ENCODE data around the gene CAPN5. TPM values are rescaled to one million over a fixed set of nuclear protein-coding genes. Genes with fewer than 3 reads are reported as not detected.

CAPN5 gene
- polyA plus RNA-seq, 2 of the 4 experiments (the other 2 are of a cell fraction), result 9.4 to 12.9 TPM

GRCh38 chr11:77079666-77080065 lies 12.9 kb downstream of the CAPN5 start (continued):
- TF ChIP-seq RNF2 (IDR thresholded peaks at IDR 0.05; ENCODE audit: borderline replicate concordance, low read depth) (no peak), MAZ (IDR thresholded peaks at IDR 0.05; ENCODE audit: borderline replicate concordance, low read depth, low read length) (no peak), NPAS2 (CRISPR knock-in tag; IDR thresholded peaks at IDR 0.05; ENCODE audit: borderline replicate concordance) (no peak), RAD21 (conservative IDR thresholded peaks at IDR 0.05 in 1 of 2, IDR thresholded peaks at IDR 0.05 in 1 of 2) (no peak), TFCP2L1 (CRISPR knock-in tag; IDR thresholded peaks at IDR 0.05) (no peak), E2F6 (IDR thresholded peaks at IDR 0.05; ENCODE audit: borderline replicate concordance, low read depth) (no peak), MAFK (IDR thresholded peaks at IDR 0.05; ENCODE audit: partially characterized antibody) (no peak), JUNB (IDR thresholded peaks at IDR 0.05) (no peak)

GRCh38 chr11:77080643-77081210 lies 14.0 kb downstream of the CAPN5 start:
- 100% methylated on average over 1 of the region's 2 CpGs for WGBS (ENCODE audit: missing lambda C conversion rate)
- DNase-seq (ENCODE audit: low read depth in 1 of 2, low spot score in 1 of 2) (no peak), ATAC-seq (no peak), FAIRE-seq (no peak)
- Histone ChIP-seq H3K27ac (no peak overlapping the region), H3K4me2 (no peak overlapping the region), H3K4me3 (no peak overlapping the region), H3K9me3 (peaks cover 5% of the 10 kb centered on the region; the same call in 1 of the 3 replicates), H3K4me1 (peaks cover 2% of the 10 kb centered on the region)
- ChIA-PET POLR2A (interaction anchor here (1.2 kb wide), 1 partner anchor 11 kb away, joined by 3 read pairs; no protein-coding TSS in a partner anchor), CTCF (interaction anchor here (1.0 to 5.3 kb wide), 7 partner anchors 7 to 47 kb away, joined by 3 to 95 read pairs (median 3); partner anchors contain the start of gene MYO7A)
- TF ChIP-seq HOXB5 (CRISPR knock-in tag; IDR thresholded peaks at IDR 0.05) (no peak), FOSL2 (IDR thresholded peaks at IDR 0.05) (no peak), FOSL2 (CRISPR knock-in tag; IDR thresholded peaks at IDR 0.05) (no peak), POLR2AphosphoS2 (conservative IDR thresholded peaks at IDR 0.05; ENCODE audit: low read length) (no peak), BHLHE40 (IDR thresholded peaks at IDR 0.05; ENCODE audit: low read depth, low read length) (no peak), ELK1 (IDR thresholded peaks at IDR 0.05; ENCODE audit: low read depth, low read length) (no peak), HES2 (IDR thresholded peaks at IDR 0.05) (no peak), JUN (IDR thresholded peaks at IDR 0.05) (no peak)

- Histone ChIP-seq H3K27ac (no peak overlapping the region), H3K4me1 (no peaks in the 10 kb centered on the region), H3K4me2 (no peak overlapping the region), H3K4me3 (no peak overlapping the region), H3K9me3 (peaks cover 5% of the 10 kb centered on the region; the same call in 1 of the 3 replicates)
- POLR2A ChIA-PET, result interaction anchor here (1.2 to 1.4 kb wide), 2 partner anchors 10 to 15 kb away, joined by 3 to 5 read pairs; partner anchors contain the start of gene CAPN5
- CTCF ChIA-PET, result interaction anchor here (1.0 to 5.3 kb wide), 8 partner anchors 8 to 36 kb away, joined by 3 to 95 read pairs (median 3); no protein-coding TSS in a partner anchor
- TF ChIP-seq ESRRA (IDR thresholded peaks at IDR 0.05; ENCODE audit: borderline replicate concordance, low read length) (no peak), ZNF302 (CRISPR knock-in tag; IDR thresholded peaks at IDR 0.05) (no peak), NR3C1 (IDR thresholded peaks at IDR 0.05) (no peak), CHD4 (IDR thresholded peaks at IDR 0.05; ENCODE audit: borderline replicate concordance) (no peak), FOSL2 (IDR thresholded peaks at IDR 0.05) (no peak), FOSL2 (CRISPR knock-in tag; IDR thresholded peaks at IDR 0.05) (no peak), SMC3 (IDR thresholded peaks at IDR 0.05) (no peak), ELK1 (IDR thresholded peaks at IDR 0.05; ENCODE audit: low read depth, low read length) (no peak), BCL3 (IDR thresholded peaks at IDR 0.05) (no peak), JUN (IDR thresholded peaks at IDR 0.05) (no peak), MAX (IDR thresholded peaks at IDR 0.05) (no peak), EP300 (IDR thresholded peaks at IDR 0.05) (no peak), E2F6 (IDR thresholded peaks at IDR 0.05; ENCODE audit: borderline replicate concordance, low read depth) (no peak), ATOH8 (CRISPR knock-in tag; IDR thresholded peaks at IDR 0.05; ENCODE audit: low read depth) (no peak), GATA3 (IDR thresholded peaks at IDR 0.05; ENCODE audit: borderline replicate concordance) (no peak), CBX2 (IDR thresholded peaks at IDR 0.05; ENCODE audit: borderline replicate concordance, low read depth) (no peak), CBX8 (IDR thresholded peaks at IDR 0.05) (no peak), RCOR1 (IDR thresholded peaks at IDR 0.05; ENCODE audit: low read depth, low read length) (no peak)
- 100% methylated on average over 1 of the region's 9 CpGs for WGBS (ENCODE audit: missing lambda C conversion rate)
- DNase-seq (ENCODE audit: low read depth in 1 of 2, low spot score in 1 of 2) (no peak), ATAC-seq (no peak), FAIRE-seq (no peak)
Observed at GRCh38 chr11:77081381-77081851, 14.6 kb downstream of the CAPN5 start.
